Breast epithelium (tissue), 4 donors: ENCODE measurements around the gene SCRN3. TPM values are rescaled to one million over a fixed set of nuclear protein-coding genes. Genes with fewer than 3 reads are reported as not detected.

Source experiments
- DNase-seq, 2 donors: peaks; one replicate each; pipeline ENCODE4 v3.0.0-alpha.2; 2019; ENCODE audit warnings: low spot score in 2 of 2
- H3K27ac ChIP-seq, 2 donors: fragments of 200-600 bp; sonication (generic) in 1 of 2; one replicate each; pipeline ENCODE4 v1.5.1; 2016 to 2019; ENCODE audit warnings: mild to moderate bottlenecking in 1 of 2
- H3K27me3 ChIP-seq, 2 donors: fragments of 200-600 bp; sonication (generic) in 1 of 2; one replicate each; pipeline versions ENCODE4 v1.5.1 to v1.6.0; 2017 to 2019; ENCODE audit warnings: control low read depth in 1 of 2, mild to moderate bottlenecking in 1 of 2
- H3K36me3 ChIP-seq: fragments of 200-600 bp; one replicate; pipeline ENCODE4 v1.5.1; 2019
- H3K4me1 ChIP-seq, 2 donors: fragments of 200-600 bp; sonication (generic); one replicate each; pipeline ENCODE4 v1.5.1; 2016 to 2019; ENCODE audit warnings: control low read depth in 1 of 2
- H3K4me3 ChIP-seq, 3 donors: fragments of 200-600 bp; sonication (generic); 1 replicate in 2 of 3; 2 replicates in 1 of 3; pipeline ENCODE4 v1.5.1; 2016 to 2019; ENCODE audit warnings: mild to moderate bottlenecking in 3 of 3, moderate library complexity in 2 of 3
- H3K9me3 ChIP-seq, 2 donors: fragments of 200-600 bp; sonication (generic) in 1 of 2; one replicate each; pipeline ENCODE4 v1.5.1; 2016 to 2019; ENCODE audit warnings: control low read depth in 1 of 2
- POLR2A ChIP-seq: fragments of 450-650 bp; IDR thresholded peaks from one replicate; pipeline ENCODE4 v1.6.1; 2016; ENCODE audit warnings: antibody characterized with exemption, mild to moderate bottlenecking, moderate library complexity
- POLR2AphosphoS5 ChIP-seq, 3 donors: sonication (generic); formaldehyde crosslinking; IDR thresholded peaks; one replicate each; pipeline ENCODE4 v1.6.1; 2017; ENCODE audit warnings: antibody characterized with exemption in 3 of 3
- intact Hi-C: fragments of 100-400 bp; cut with DNase I; formaldehyde crosslinking; loops from one replicate; pipeline ENCODE4 v1.15.1; 2023; ENCODE audit warnings: low total_unique reads
- total RNA-seq, 3 donors: library from RNA; depleted of rRNA; stranded (reverse); fragments of >200 nt; gene quantifications; one replicate each; pipeline ENCODE4 v1.1.0, GENCODE V29; 2016
- TF ChIP-seq, protein P1 (sequence below), 3 donors: fragments of 450-650 bp; IDR thresholded peaks; one replicate each; pipeline ENCODE4 v1.5.1; 2016 to 2017; ENCODE audit warnings: antibody characterized with exemption in 3 of 3, mild to moderate bottlenecking in 3 of 3, moderate library complexity in 3 of 3

Gene SCRN3
- total RNA-seq, 3 donors from 2014 or later = 18.1 to 21.1 (median 18.7) TPM

DNA sequence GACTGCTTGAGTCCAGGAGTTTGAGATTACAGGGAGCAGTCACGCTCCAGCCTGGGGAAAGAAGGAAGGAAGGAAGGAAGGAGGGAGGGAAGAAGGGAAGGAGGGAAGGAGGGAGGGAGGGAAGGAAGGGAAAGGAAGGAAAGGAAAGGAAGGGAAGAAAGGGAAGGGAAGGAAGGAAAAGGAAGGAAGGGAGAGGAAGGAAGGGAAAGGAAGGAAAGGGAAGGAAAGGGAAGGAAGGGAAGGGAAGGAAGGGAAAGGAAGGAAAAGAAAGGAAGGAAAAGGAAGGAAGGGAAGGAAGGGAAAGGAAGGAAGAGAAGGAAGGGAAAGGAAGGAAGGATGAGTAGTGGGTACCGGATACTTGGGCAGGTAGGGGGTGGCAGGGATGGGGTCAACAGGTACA is 59.0 kb downstream of the SCRN3 start:
- Histone ChIP-seq H3K27me3 (no peaks in the 10 kb centered on the region), H3K9me3 (no peaks in the 10 kb centered on the region), H3K27ac (no peak overlapping the region), H3K4me1 (no peaks in the 10 kb centered on the region), H3K36me3 (no peaks in the 10 kb centered on the region), H3K4me3 (no peak overlapping the region)
- DNase-seq = no peak
- intact Hi-C loops = no loop called here
- no peak for TF ChIP-seq POLR2AphosphoS5 (IDR thresholded peaks at IDR 0.05)
- TF ChIP-seq, protein P1, sequence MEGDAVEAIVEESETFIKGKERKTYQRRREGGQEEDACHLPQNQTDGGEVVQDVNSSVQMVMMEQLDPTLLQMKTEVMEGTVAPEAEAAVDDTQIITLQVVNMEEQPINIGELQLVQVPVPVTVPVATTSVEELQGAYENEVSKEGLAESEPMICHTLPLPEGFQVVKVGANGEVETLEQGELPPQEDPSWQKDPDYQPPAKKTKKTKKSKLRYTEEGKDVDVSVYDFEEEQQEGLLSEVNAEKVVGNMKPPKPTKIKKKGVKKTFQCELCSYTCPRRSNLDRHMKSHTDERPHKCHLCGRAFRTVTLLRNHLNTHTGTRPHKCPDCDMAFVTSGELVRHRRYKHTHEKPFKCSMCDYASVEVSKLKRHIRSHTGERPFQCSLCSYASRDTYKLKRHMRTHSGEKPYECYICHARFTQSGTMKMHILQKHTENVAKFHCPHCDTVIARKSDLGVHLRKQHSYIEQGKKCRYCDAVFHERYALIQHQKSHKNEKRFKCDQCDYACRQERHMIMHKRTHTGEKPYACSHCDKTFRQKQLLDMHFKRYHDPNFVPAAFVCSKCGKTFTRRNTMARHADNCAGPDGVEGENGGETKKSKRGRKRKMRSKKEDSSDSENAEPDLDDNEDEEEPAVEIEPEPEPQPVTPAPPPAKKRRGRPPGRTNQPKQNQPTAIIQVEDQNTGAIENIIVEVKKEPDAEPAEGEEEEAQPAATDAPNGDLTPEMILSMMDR (IDR thresholded peaks at IDR 0.05) = no peak
- TF ChIP-seq POLR2A = no peak

- Histone ChIP-seq H3K27me3 (no peaks in the 10 kb centered on the region), H3K4me3 (no peak overlapping the region), H3K27ac (no peak overlapping the region), H3K36me3 (no peaks in the 10 kb centered on the region), H3K9me3 (no peaks in the 10 kb centered on the region), H3K4me1 (no peaks in the 10 kb centered on the region)
- no peak for TF ChIP-seq POLR2A
- no peak for TF ChIP-seq POLR2AphosphoS5 (IDR thresholded peaks at IDR 0.05)
- TF ChIP-seq, protein P1 (IDR thresholded peaks at IDR 0.05) = no peak
- DNase-seq = no peak
- intact Hi-C loops = no loop called here
These were observed 65.7 kb downstream of the SCRN3 start for GRCh38 chr2:174461221-174461620.

- no peaks in the 10 kb centered on the region for H3K36me3 ChIP-seq
- intact Hi-C loops = no loop called here
- no peak overlapping the region for H3K27ac ChIP-seq
- TF ChIP-seq POLR2A = no peak
- no peak for TF ChIP-seq POLR2AphosphoS5 (IDR thresholded peaks at IDR 0.05)
- TF ChIP-seq, protein P1 (IDR thresholded peaks at IDR 0.05) = no peak
- no peak overlapping the region for H3K4me3 ChIP-seq
- no peaks in the 10 kb centered on the region for H3K9me3 ChIP-seq
- no peak for DNase-seq
- no peaks in the 10 kb centered on the region for H3K27me3 ChIP-seq
- no peaks in the 10 kb centered on the region for H3K4me1 ChIP-seq
These were observed 69.8 kb downstream of the SCRN3 start for GRCh38 chr2:174465327-174465726.

DNA sequence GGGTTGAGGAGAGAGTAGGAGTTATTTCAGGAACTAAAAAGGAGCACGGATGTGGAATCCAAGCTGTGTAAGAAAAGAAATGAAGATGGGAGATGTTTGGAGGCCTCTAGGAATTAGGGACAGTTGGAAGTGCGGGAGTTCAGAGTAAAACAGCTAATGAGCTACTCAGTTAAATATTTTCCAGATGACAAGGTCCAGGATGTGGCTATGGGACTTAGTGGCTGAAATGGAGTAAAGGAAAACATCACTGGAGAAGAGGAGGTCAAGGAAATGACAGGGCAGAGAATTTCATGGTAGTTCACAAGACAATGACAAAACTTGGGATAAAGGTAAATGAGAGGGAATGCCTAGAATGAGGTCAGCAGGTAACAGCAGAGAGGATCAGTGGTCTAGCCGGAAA is 78.3 kb downstream of the SCRN3 start:
- Histone ChIP-seq H3K4me3 (no peak overlapping the region), H3K27me3 (no peaks in the 10 kb centered on the region), H3K27ac (no peak overlapping the region), H3K4me1 (no peaks in the 10 kb centered on the region), H3K9me3 (no peaks in the 10 kb centered on the region), H3K36me3 (no peaks in the 10 kb centered on the region)
- no peak for DNase-seq
- intact Hi-C loops = no loop called here
- TF ChIP-seq, protein P1 (IDR thresholded peaks at IDR 0.05) = no peak
- no peak for TF ChIP-seq POLR2AphosphoS5 (IDR thresholded peaks at IDR 0.05)
- TF ChIP-seq POLR2A = no peak

DNA sequence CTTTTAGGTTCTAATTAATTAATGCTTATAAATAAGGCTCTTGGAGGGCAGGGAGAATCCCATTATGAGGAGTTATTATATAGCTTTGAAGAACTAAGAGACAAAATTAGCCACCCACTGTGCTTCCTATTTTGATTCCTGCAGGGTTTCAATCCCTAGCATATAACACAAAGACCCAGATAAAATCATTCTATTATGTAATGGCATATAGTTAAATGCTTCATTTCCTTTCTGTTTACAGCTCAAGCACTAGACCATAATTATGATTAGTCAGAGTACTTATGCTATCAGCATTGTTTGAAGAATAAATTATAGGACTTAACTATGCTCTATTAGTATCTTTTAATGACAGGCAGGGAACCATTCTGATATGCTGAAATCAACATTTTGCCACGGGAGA is 82.2 kb downstream of the SCRN3 start:
- TF ChIP-seq, protein P1 (IDR thresholded peaks at IDR 0.05) = no peak
- no peak for TF ChIP-seq POLR2AphosphoS5 (IDR thresholded peaks at IDR 0.05)
- no peak for TF ChIP-seq POLR2A
- DNase-seq = no peak
- H3K36me3 ChIP-seq = no peaks in the 10 kb centered on the region
- no peak overlapping the region for H3K27ac ChIP-seq
- no peaks in the 10 kb centered on the region for H3K27me3 ChIP-seq
- no peak overlapping the region for H3K4me3 ChIP-seq
- intact Hi-C loops = no loop called here
- H3K9me3 ChIP-seq = no peaks in the 10 kb centered on the region
- no peaks in the 10 kb centered on the region for H3K4me1 ChIP-seq

Other genes starting within 250 kb of the SCRN3 start
- 10 to 100 TPM; 56.0 to 73.7 (median 69.1) TPM for gene OLA1, start 147.2 kb upstream of the SCRN3 start, total RNA-seq
- gene SP9, start 60.8 kb upstream of the SCRN3 start, total RNA-seq = under 1 TPM in 2 of 3 donors, not detected in 1; 0.33 to 0.80 TPM
- 1 to 10 TPM; 4.3 to 7.2 (median 5.0) TPM for gene GPR155, start 91.3 kb downstream of the SCRN3 start, total RNA-seq
- 10 to 100 TPM; 17.6 to 43.2 (median 24.9) TPM for gene WIPF1, start 202.1 kb downstream of the SCRN3 start, total RNA-seq